HEK293 (cell line): ENCODE measurements around the gene RPS5.

ENCODE experiments used
- EGR2 ChIP-seq: fragments of 450-650 bp; formaldehyde crosslinking; IDR thresholded peaks from 2 replicates; pipeline ENCODE4 v1.5.1; 2016; ENCODE audit warnings: low read depth, missing biosample characterization, missing genetic modification characterization
- HOXA7 ChIP-seq: sonication (generic); formaldehyde crosslinking; IDR thresholded peaks from 2 replicates; pipeline ENCODE4 v1.8.1; 2022; ENCODE audit warnings: missing genetic modification reagents, borderline replicate concordance
- SETDB1 ChIP-seq: IDR thresholded peaks from one replicate; pipeline ENCODE4 v1.6.1; 2017; ENCODE audit warnings: mild to moderate bottlenecking, low read length, moderate library complexity, mixed read lengths; ENCODE audit not compliant: insufficient read length
- SP2 ChIP-seq: fragments of 450-650 bp; formaldehyde crosslinking; IDR thresholded peaks from 2 replicates; pipeline ENCODE4 v1.5.1; 2016; ENCODE audit warnings: missing biosample characterization, missing genetic modification characterization
- TRIM28 ChIP-seq: IDR thresholded peaks from 2 replicates; pipeline ENCODE4 v1.6.1; 2011; ENCODE audit warnings: low read length, control low read depth, borderline replicate concordance
- ZFP37 ChIP-seq: fragments of 450-650 bp; formaldehyde crosslinking; IDR thresholded peaks from 2 replicates; pipeline ENCODE4 v1.5.1; 2016; ENCODE audit warnings: missing biosample characterization, missing genetic modification characterization
- ZNF133 ChIP-seq: fragments of 450-650 bp; formaldehyde crosslinking; IDR thresholded peaks from 2 replicates; pipeline ENCODE4 v1.5.1; 2016; ENCODE audit warnings: missing biosample characterization, missing genetic modification characterization
- ZNF157 ChIP-seq: fragments of 450-650 bp; formaldehyde crosslinking; IDR thresholded peaks from 2 replicates; pipeline ENCODE4 v1.5.1; 2016; ENCODE audit warnings: missing biosample characterization, missing genetic modification characterization
- ZNF174 ChIP-seq: fragments of 450-650 bp; formaldehyde crosslinking; IDR thresholded peaks from 2 replicates; pipeline ENCODE4 v1.5.0; 2017; ENCODE audit warnings: missing biosample characterization, mild to moderate bottlenecking, missing genetic modification characterization
- ZNF324 ChIP-seq: fragments of 450-650 bp; formaldehyde crosslinking; IDR thresholded peaks from 2 replicates; pipeline ENCODE4 v1.5.1; 2016; ENCODE audit warnings: missing biosample characterization, missing genetic modification characterization
- ZNF350 ChIP-seq: fragments of 450-650 bp; formaldehyde crosslinking; IDR thresholded peaks from 2 replicates; pipeline ENCODE4 v1.5.0; 2017; ENCODE audit warnings: missing biosample characterization, mild to moderate bottlenecking, missing genetic modification characterization
- ZNF37A ChIP-seq: fragments of 450-650 bp; IDR thresholded peaks from 2 replicates; pipeline ENCODE4 v1.5.1; 2018; ENCODE audit warnings: missing biosample characterization, missing genetic modification characterization
- ZNF48 ChIP-seq: fragments of 450-650 bp; formaldehyde crosslinking; IDR thresholded peaks from 2 replicates; pipeline ENCODE4 v1.5.1; 2016; ENCODE audit warnings: missing biosample characterization, missing genetic modification characterization
- ZNF623 ChIP-seq: fragments of 450-650 bp; formaldehyde crosslinking; IDR thresholded peaks from 2 replicates; pipeline ENCODE4 v1.5.1; 2016; ENCODE audit warnings: missing biosample characterization, missing genetic modification characterization
- ZNF626 ChIP-seq: fragments of 450-650 bp; sonication (Bioruptor Pico); formaldehyde crosslinking; IDR thresholded peaks from 2 replicates; pipeline ENCODE4 v1.5.1; 2018; ENCODE audit warnings: missing biosample characterization, missing genetic modification characterization, inconsistent platforms
- ZNF707 ChIP-seq: fragments of 450-650 bp; formaldehyde crosslinking; IDR thresholded peaks from 2 replicates; pipeline ENCODE4 v1.5.1; 2016; ENCODE audit warnings: missing biosample characterization, missing genetic modification characterization
- ZNF76 ChIP-seq: fragments of 450-650 bp; formaldehyde crosslinking; IDR thresholded peaks from 2 replicates; pipeline ENCODE4; 2016; ENCODE audit warnings: low read depth, missing biosample characterization, missing genetic modification characterization, borderline replicate concordance
- ZNF776 ChIP-seq: fragments of 450-650 bp; formaldehyde crosslinking; IDR thresholded peaks from 2 replicates; pipeline ENCODE4 v1.5.0; 2017; ENCODE audit warnings: missing biosample characterization, missing genetic modification characterization, borderline replicate concordance
- ZNF830 ChIP-seq: fragments of 450-650 bp; IDR thresholded peaks from 2 replicates; pipeline ENCODE4 v1.5.0; 2018; ENCODE audit warnings: missing biosample characterization, missing genetic modification characterization, low read depth, mild to moderate bottlenecking, moderate library complexity
- ZNF837 ChIP-seq: fragments of 450-650 bp; formaldehyde crosslinking; IDR thresholded peaks from 2 replicates; pipeline ENCODE4 v1.5.1; 2016; ENCODE audit warnings: missing biosample characterization, missing genetic modification characterization
- TF ChIP-seq, protein P1 (sequence below): fragments of 450-650 bp; IDR thresholded peaks from 2 replicates; pipeline ENCODE4 v1.5.1; 2018; ENCODE audit warnings: missing biosample characterization, missing genetic modification characterization
- TF ChIP-seq, protein P2 (sequence below): fragments of 450-650 bp; formaldehyde crosslinking; IDR thresholded peaks from 2 replicates; pipeline ENCODE4 v1.5.1; 2016; ENCODE audit warnings: missing biosample characterization, missing genetic modification characterization
- TF ChIP-seq, protein P3 (sequence below): fragments of 450-650 bp; formaldehyde crosslinking; IDR thresholded peaks from 2 replicates; pipeline ENCODE4 v1.5.1; 2017; ENCODE audit warnings: missing biosample characterization, missing genetic modification characterization
- TF ChIP-seq, protein P4 (sequence below): fragments of 450-650 bp; formaldehyde crosslinking; IDR thresholded peaks from 2 replicates; pipeline ENCODE4 v1.5.1; 2017; ENCODE audit warnings: missing biosample characterization, missing genetic modification characterization
- TF ChIP-seq, protein P5 (sequence below): fragments of 450-650 bp; formaldehyde crosslinking; IDR thresholded peaks from 2 replicates; pipeline ENCODE4 v1.5.1; 2016; ENCODE audit warnings: missing biosample characterization, missing genetic modification characterization
- TF ChIP-seq, protein P6 (sequence below): fragments of 450-650 bp; formaldehyde crosslinking; IDR thresholded peaks from 2 replicates; pipeline ENCODE4 v1.5.1; 2016; ENCODE audit warnings: missing biosample characterization, missing genetic modification characterization
- TF ChIP-seq, protein P7 (sequence below): fragments of 450-650 bp; formaldehyde crosslinking; IDR thresholded peaks from 2 replicates; pipeline ENCODE4 v1.5.1; 2016; ENCODE audit warnings: missing biosample characterization, missing genetic modification characterization, low read depth

RPS5 gene

DNA sequence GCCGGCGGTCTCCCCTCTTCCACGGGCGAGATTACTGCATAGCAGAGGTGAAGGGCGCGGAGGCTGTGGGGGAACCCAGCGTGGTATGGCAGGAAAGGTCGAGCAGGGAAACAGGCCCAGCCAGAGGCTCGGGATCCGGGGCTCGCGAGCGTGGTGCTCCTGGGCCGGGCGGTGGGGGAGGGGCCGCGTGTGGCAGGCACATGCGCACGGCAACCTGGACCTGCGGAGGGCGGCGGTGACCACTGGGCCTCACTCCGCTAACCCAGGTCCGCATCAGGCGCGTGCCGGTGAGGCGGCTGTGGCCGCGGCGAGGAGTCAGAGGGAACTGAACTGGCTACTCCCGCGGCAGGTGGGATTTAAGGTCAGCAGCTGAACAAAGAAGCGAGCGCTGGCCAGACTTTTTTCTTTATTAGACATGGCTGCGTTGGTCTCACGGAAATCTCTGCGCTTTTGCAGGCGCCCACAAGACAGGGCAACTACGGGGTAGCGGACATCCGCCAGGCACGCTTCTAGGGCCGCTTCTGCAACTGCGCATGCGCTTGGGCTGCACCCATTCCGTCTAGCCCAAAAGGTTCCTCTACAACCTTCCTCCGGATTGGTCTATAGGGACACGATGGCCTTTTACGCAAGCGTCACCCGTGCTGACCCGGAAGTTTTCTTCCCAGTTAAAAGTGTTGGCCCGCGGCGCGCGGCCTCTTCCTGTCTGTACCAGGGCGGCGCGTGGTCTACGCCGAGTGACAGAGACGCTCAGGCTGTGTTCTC, at the start of gene RPS5 (continued):
- TF ChIP-seq ZNF324 (peak; percentile 30; the same call in 1 of the 2 replicates), ZNF157 (tag by site-specific recombination) (no peak), SETDB1 (no peak), ZNF133 (no peak), ZNF830 (tag by site-specific recombination) (no peak), ZNF626 (tag by site-specific recombination) (no peak), ZFP37 (peak; percentile 85), SP2 (tag by site-specific recombination) (peak; percentile 88), ZNF76 (tag by site-specific recombination) (peak; percentile 48; the same call in 1 of the 2 replicates), ZNF837 (no peak), ZNF776 (tag by site-specific recombination) (no peak), ZNF350 (tag by site-specific recombination) (no peak), EGR2 (0 out of 2 replicates have a peak, but pooled peaks have one; percentile 15), TRIM28 (no peak), ZNF623 (tag by site-specific recombination) (no peak), ZNF174 (tag by site-specific recombination) (no peak), ZNF707 (no peak), ZNF37A (tag by site-specific recombination) (no peak), HOXA7 (no peak), ZNF48 (no peak)
- TF ChIP-seq, protein P1, sequence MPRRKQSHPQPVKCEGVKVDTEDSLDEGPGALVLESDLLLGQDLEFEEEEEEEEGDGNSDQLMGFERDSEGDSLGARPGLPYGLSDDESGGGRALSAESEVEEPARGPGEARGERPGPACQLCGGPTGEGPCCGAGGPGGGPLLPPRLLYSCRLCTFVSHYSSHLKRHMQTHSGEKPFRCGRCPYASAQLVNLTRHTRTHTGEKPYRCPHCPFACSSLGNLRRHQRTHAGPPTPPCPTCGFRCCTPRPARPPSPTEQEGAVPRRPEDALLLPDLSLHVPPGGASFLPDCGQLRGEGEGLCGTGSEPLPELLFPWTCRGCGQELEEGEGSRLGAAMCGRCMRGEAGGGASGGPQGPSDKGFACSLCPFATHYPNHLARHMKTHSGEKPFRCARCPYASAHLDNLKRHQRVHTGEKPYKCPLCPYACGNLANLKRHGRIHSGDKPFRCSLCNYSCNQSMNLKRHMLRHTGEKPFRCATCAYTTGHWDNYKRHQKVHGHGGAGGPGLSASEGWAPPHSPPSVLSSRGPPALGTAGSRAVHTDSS, result no peak
- TF ChIP-seq, protein P2, sequence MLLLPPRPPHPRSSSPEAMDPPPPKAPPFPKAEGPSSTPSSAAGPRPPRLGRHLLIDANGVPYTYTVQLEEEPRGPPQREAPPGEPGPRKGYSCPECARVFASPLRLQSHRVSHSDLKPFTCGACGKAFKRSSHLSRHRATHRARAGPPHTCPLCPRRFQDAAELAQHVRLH, result peak; percentile 93; the same call in 1 of the 2 replicates
- TF ChIP-seq, protein P3, sequence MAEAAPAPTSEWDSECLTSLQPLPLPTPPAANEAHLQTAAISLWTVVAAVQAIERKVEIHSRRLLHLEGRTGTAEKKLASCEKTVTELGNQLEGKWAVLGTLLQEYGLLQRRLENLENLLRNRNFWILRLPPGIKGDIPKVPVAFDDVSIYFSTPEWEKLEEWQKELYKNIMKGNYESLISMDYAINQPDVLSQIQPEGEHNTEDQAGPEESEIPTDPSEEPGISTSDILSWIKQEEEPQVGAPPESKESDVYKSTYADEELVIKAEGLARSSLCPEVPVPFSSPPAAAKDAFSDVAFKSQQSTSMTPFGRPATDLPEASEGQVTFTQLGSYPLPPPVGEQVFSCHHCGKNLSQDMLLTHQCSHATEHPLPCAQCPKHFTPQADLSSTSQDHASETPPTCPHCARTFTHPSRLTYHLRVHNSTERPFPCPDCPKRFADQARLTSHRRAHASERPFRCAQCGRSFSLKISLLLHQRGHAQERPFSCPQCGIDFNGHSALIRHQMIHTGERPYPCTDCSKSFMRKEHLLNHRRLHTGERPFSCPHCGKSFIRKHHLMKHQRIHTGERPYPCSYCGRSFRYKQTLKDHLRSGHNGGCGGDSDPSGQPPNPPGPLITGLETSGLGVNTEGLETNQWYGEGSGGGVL (tag by site-specific recombination), result peak; percentile 21; the same call in 1 of the 2 replicates
- TF ChIP-seq, protein P4, sequence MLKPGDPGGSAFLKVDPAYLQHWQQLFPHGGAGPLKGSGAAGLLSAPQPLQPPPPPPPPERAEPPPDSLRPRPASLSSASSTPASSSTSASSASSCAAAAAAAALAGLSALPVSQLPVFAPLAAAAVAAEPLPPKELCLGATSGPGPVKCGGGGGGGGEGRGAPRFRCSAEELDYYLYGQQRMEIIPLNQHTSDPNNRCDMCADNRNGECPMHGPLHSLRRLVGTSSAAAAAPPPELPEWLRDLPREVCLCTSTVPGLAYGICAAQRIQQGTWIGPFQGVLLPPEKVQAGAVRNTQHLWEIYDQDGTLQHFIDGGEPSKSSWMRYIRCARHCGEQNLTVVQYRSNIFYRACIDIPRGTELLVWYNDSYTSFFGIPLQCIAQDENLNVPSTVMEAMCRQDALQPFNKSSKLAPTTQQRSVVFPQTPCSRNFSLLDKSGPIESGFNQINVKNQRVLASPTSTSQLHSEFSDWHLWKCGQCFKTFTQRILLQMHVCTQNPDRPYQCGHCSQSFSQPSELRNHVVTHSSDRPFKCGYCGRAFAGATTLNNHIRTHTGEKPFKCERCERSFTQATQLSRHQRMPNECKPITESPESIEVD (tag by site-specific recombination), result no peak
- TF ChIP-seq, protein P5, sequence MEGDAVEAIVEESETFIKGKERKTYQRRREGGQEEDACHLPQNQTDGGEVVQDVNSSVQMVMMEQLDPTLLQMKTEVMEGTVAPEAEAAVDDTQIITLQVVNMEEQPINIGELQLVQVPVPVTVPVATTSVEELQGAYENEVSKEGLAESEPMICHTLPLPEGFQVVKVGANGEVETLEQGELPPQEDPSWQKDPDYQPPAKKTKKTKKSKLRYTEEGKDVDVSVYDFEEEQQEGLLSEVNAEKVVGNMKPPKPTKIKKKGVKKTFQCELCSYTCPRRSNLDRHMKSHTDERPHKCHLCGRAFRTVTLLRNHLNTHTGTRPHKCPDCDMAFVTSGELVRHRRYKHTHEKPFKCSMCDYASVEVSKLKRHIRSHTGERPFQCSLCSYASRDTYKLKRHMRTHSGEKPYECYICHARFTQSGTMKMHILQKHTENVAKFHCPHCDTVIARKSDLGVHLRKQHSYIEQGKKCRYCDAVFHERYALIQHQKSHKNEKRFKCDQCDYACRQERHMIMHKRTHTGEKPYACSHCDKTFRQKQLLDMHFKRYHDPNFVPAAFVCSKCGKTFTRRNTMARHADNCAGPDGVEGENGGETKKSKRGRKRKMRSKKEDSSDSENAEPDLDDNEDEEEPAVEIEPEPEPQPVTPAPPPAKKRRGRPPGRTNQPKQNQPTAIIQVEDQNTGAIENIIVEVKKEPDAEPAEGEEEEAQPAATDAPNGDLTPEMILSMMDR, result no peak
- TF ChIP-seq, protein P6, sequence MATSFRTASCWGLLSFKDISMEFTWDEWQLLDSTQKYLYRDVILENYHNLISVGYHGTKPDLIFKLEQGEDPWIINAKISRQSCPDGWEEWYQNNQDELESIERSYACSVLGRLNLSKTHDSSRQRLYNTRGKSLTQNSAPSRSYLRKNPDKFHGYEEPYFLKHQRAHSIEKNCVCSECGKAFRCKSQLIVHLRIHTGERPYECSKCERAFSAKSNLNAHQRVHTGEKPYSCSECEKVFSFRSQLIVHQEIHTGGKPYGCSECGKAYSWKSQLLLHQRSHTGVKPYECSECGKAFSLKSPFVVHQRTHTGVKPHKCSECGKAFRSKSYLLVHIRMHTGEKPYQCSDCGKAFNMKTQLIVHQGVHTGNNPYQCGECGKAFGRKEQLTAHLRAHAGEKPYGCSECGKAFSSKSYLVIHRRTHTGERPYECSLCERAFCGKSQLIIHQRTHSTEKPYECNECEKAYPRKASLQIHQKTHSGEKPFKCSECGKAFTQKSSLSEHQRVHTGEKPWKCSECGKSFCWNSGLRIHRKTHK (tag by site-specific recombination), result no peak
- TF ChIP-seq, protein P7, sequence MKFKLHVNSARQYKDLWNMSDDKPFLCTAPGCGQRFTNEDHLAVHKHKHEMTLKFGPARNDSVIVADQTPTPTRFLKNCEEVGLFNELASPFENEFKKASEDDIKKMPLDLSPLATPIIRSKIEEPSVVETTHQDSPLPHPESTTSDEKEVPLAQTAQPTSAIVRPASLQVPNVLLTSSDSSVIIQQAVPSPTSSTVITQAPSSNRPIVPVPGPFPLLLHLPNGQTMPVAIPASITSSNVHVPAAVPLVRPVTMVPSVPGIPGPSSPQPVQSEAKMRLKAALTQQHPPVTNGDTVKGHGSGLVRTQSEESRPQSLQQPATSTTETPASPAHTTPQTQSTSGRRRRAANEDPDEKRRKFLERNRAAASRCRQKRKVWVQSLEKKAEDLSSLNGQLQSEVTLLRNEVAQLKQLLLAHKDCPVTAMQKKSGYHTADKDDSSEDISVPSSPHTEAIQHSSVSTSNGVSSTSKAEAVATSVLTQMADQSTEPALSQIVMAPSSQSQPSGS (tag by site-specific recombination), result no peak
